ENCODE data around the gene IL2RA.

- TF ChIP-seq CTCF (IDR thresholded peaks at IDR 0.05; ENCODE audit: insufficient read depth, low read length, poor library complexity, severe bottlenecking) (no peak), EZH2phosphoT487 (conservative IDR thresholded peaks at IDR 0.05; ENCODE audit: low read length) (no peak)
Observed at GRCh38 chr10:5976512-5977470, 85.4 kb downstream of the IL2RA start.
